Testis (tissue), 3 donors: ENCODE data around the gene DCLRE1B. TPM values are rescaled to one million over a fixed set of nuclear protein-coding genes. Genes with fewer than 3 reads are reported as not detected.

Source experiments
- DNase-seq: peaks from one replicate; pipeline ENCODE4 v3.0.0-alpha.2; 2019
- H3K27ac ChIP-seq, 2 donors: fragments of 200-600 bp; sonication (generic); one replicate each; pipeline ENCODE4 v1.5.1; 2019
- H3K27me3 ChIP-seq: fragments of 200-600 bp; sonication (generic); one replicate; pipeline ENCODE4 v1.5.1; 2019
- H3K36me3 ChIP-seq: fragments of 200-600 bp; sonication (generic); one replicate; pipeline ENCODE4 v1.5.1; 2017; ENCODE audit warnings: low read depth; ENCODE audit errors: missing control alignments
- H3K4me1 ChIP-seq: fragments of 200-600 bp; sonication (generic); one replicate; pipeline ENCODE4 v1.5.1; 2019
- H3K4me3 ChIP-seq, 2 donors: fragments of 200-600 bp; sonication (generic); one replicate each; pipeline ENCODE4 v1.5.1; 2017 to 2019
- H3K9me3 ChIP-seq: fragments of 200-600 bp; sonication (generic); one replicate; pipeline ENCODE4 v1.5.1; 2017
- CTCF ChIP-seq, 3 experiments: fragments of 450-650 bp in 2 of 3; fragments of 200-600 bp in 1 of 3; sonication (generic) in 1 of 3; IDR thresholded peaks; one replicate each; pipeline ENCODE4 v1.5.1; 2016 to 2019; ENCODE audit warnings: antibody characterized with exemption in 3 of 3, mild to moderate bottlenecking in 2 of 3, moderate library complexity in 1 of 3
- POLR2A ChIP-seq: fragments of 450-650 bp; IDR thresholded peaks from one replicate; pipeline ENCODE4 v1.6.1; 2017; ENCODE audit warnings: antibody characterized with exemption, mild to moderate bottlenecking, moderate library complexity
- WGBS, 2 donors: methylation state at CpG; one replicate each; pipeline ENCODE4 v1.1.5; 2018; 5-methylcytosine and 5-hydroxymethylcytosine counted together
- intact Hi-C: fragments of 100-400 bp; cut with DNase I; formaldehyde crosslinking; loops from one replicate; pipeline ENCODE4 v1.15.1; 2023; ENCODE audit warnings: low total_unique reads
- polyA plus RNA-seq: library from polyadenylated mRNA; stranded (reverse); fragments of 350-450 nt; fragmentation: Illumina TruSeq; extraction: RNeasy Lipid Tissue Mini Kit (QIAGEN cat#74804); gene quantifications from one replicate; pipeline ENCODE4 v1.2.3, GENCODE V29; 2014; ENCODE audit warnings: low read depth, low replicate concordance; ENCODE audit not compliant: insufficient read depth
- total RNA-seq, 2 donors: library from RNA; depleted of rRNA; stranded (reverse); fragments of >200 nt; gene quantifications; one replicate each; pipeline ENCODE4 v1.2.3, GENCODE V29; 2016

DCLRE1B gene
- total and polyA plus RNA-seq, 3 donors from 2014 or later, result 6.7 to 8.3 (median 7.7) TPM

GRCh38 chr1:113931451-113931851 is 26.3 kb downstream of the DCLRE1B start:
- WGBS, 2 donors, result 9 to 11% methylated on average over 3 of the region's 3 CpGs
- DNase-seq, result no peak
- Histone ChIP-seq H3K4me3 (no peak overlapping the region), H3K27ac (peak overlapping the region in 1 of 2 donors; percentile 95), H3K9me3 (no peaks in the 10 kb centered on the region), H3K27me3 (no peaks in the 10 kb centered on the region), H3K4me1 (peaks cover 29% of the 10 kb centered on the region), H3K36me3 (no peaks in the 10 kb centered on the region)
- intact Hi-C loops, result no loop called here
- no peak for TF ChIP-seq CTCF (IDR thresholded peaks at IDR 0.05)
- TF ChIP-seq POLR2A, result no peak

DNA sequence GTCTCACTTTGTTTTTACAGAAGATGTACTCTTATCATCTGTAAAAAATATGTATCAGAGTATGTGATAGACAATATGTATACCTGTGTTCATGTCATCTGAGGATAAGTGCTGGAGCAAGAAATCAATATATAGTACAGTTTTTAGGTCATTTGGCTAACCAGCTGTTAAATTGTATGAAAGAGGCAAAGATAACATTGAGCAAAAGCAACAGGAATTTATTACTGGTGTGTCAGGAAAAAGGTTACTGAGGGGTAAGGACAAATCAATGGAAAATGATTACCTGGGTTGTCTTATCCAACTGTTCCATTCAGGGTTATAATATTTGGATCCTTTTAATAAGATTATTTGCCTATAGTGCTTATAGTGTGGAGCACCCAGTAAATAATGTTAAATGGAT is 28.9 kb downstream of the DCLRE1B start:
- Histone ChIP-seq H3K27me3 (no peaks in the 10 kb centered on the region), H3K4me1 (peaks cover 35% of the 10 kb centered on the region)

GRCh38 chr1:113934511-113935055 is 29.5 kb downstream of the DCLRE1B start:
- no peak for DNase-seq
- Histone ChIP-seq H3K36me3 (no peaks in the 10 kb centered on the region), H3K27me3 (no peaks in the 10 kb centered on the region), H3K9me3 (no peaks in the 10 kb centered on the region), H3K27ac (peak overlapping the region in 1 of 2 donors; percentile 44), H3K4me1 (peaks cover 40% of the 10 kb centered on the region), H3K4me3 (no peak overlapping the region)
- WGBS, 2 donors, result 80 to 81% methylated on average over 5 of the region's 5 CpGs
- intact Hi-C loops, result no loop called here
- no peak for TF ChIP-seq CTCF (IDR thresholded peaks at IDR 0.05)
- TF ChIP-seq POLR2A, result no peak

More for the DNA sequence above, 28.9 kb downstream of the DCLRE1B start:
- DNase-seq, result no peak
- intact Hi-C loops, result no loop called here
- TF ChIP-seq CTCF (IDR thresholded peaks at IDR 0.05) (no peak), POLR2A (no peak)
- no peak overlapping the region for H3K4me3 ChIP-seq
- no peaks in the 10 kb centered on the region for H3K9me3 ChIP-seq
- no peak overlapping the region for H3K27ac ChIP-seq
- no peaks in the 10 kb centered on the region for H3K36me3 ChIP-seq

DNA sequence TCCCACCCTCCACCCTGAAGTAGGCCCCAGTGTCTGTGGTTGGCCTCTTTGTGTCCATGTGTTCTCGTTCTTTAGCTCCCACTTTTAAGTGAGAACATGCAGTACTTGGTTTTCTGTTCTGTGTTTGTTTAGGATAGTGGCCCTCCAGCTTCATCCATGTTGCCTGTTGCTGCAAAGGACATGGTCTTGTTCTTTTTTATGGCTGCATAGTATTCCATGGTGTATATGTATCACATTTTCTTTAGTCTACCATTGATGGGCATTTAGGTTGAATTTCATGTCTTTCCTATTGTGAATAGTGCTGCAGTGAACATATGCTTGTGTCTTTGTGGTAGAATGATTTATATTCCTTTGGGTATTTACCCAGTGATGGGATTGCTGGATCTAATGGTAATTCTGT is 30.1 kb downstream of the DCLRE1B start:
- intact Hi-C loops, result no loop called here
- H3K4me1 ChIP-seq, result peaks cover 41% of the 10 kb centered on the region
- 65 to 68% methylated on average over 1 of the region's 1 CpG for WGBS, 2 donors

More for the DNA sequence above, 30.1 kb downstream of the DCLRE1B start:
- Histone ChIP-seq H3K27me3 (no peaks in the 10 kb centered on the region), H3K27ac (peak overlapping the region in 1 of 2 donors; percentile 44), H3K9me3 (no peaks in the 10 kb centered on the region), H3K4me3 (no peak overlapping the region), H3K36me3 (no peaks in the 10 kb centered on the region)
- DNase-seq, result no peak
- no peak for TF ChIP-seq CTCF (IDR thresholded peaks at IDR 0.05)
- TF ChIP-seq POLR2A, result no peak
